RWPE1 (cell line): ENCODE results near the gene PABPC1L.
A peak's percentile ranks its signal among the peaks of the same experiment; 100 is the strongest.

Experiments used
- CTCF ChIA-PET: fragments of 350-600 bp; sonication (Branson Sonifier 250); formaldehyde crosslinking; extraction: SDS; loops from one replicate; lab custom pipeline; 2021; lab: Yijun Ruan, JAX
- POLR2A ChIA-PET: fragments of 400-600 bp; formaldehyde crosslinking; extraction: SDS; loops from one replicate; lab custom pipeline; 2020; ENCODE audit warnings: antibody characterized with exemption; ENCODE audit not compliant: low non-redundant PET; lab: Yijun Ruan, JAX
- DNase-seq: peaks from one replicate; pipeline ENCODE4 v3.0.0; 2012; ENCODE audit warnings: low spot score
- H3K27ac ChIP-seq: fragments of 450-650 bp; 2 replicates; pipeline ENCODE4 v1.5.1; 2017
- CTCF ChIP-seq: fragments of 450-650 bp; conservative IDR thresholded peaks from 2 replicates; pipeline ENCODE4 v1.5.1; 2017; ENCODE audit warnings: low read depth, mild to moderate bottlenecking

The PABPC1L gene

GRCh38 chr20:44965651-44966029 lies 55.8 kb downstream of the PABPC1L start:
- TF ChIP-seq CTCF, result no peak
- CTCF ChIA-PET, result interaction anchor here (1.0 kb wide), 1 partner anchor 256 kb away, joined by 3 read pairs; the partner anchor contains the start of gene SEMG2
- no peak for DNase-seq
- POLR2A ChIA-PET, result no interaction called here
- peak overlapping the region; percentile 79 for H3K27ac ChIP-seq

- H3K27ac ChIP-seq, result peak within 1 kb of the TSS; percentile 79
- TF ChIP-seq CTCF, result peak; percentile 80
- ChIA-PET CTCF (interaction anchor here (0.5 to 1.0 kb wide), 4 partner anchors 11 to 446 kb away, joined by 3 to 5 read pairs (median 4); partner anchors contain the start of gene SEMG2), POLR2A (interaction anchor here (1.0 kb wide), 1 partner anchor 12 kb away, joined by 3 read pairs; no protein-coding TSS in a partner anchor)
- DNase-seq, result peak; percentile 95
Measured at GRCh38 chr20:44966030-44966961, 56.4 kb downstream of the PABPC1L start, which contains the start of gene STK4. Gene STK4, plus strand, starts transcription at chr20:44966512. Its CDS starts 57 bp downstream, at chr20:44966569.

GRCh38 chr20:44967207-44967807 lies 57.4 kb downstream of the PABPC1L start:
- H3K27ac ChIP-seq, result peak overlapping the region; percentile 79
- POLR2A ChIA-PET, result interaction anchor here (0.6 to 1.0 kb wide), 2 partner anchors 11 to 26 kb away, joined by 3 read pairs; no protein-coding TSS in a partner anchor
- no peak for TF ChIP-seq CTCF
- DNase-seq, result peak; percentile 30
- CTCF ChIA-PET, result interaction anchor here (0.6 to 0.7 kb wide), 4 partner anchors 10 to 201 kb away, joined by 3 read pairs; no protein-coding TSS in a partner anchor

GRCh38 chr20:44969300-44969894 lies 59.5 kb downstream of the PABPC1L start:
- no peak for DNase-seq
- ChIA-PET CTCF (interaction anchor here (0.5 kb wide), 1 partner anchor 324 kb away, joined by 4 read pairs; no protein-coding TSS in a partner anchor), POLR2A (no interaction called here)
- no peak overlapping the region for H3K27ac ChIP-seq
- no peak for TF ChIP-seq CTCF

GRCh38 chr20:44970243-44970757 lies 60.4 kb downstream of the PABPC1L start:
- no peak for TF ChIP-seq CTCF
- ChIA-PET POLR2A (no interaction called here), CTCF (interaction anchor here (0.6 to 1.0 kb wide), 3 partner anchors 9 to 325 kb away, joined by 3 to 4 read pairs (median 3); no protein-coding TSS in a partner anchor)
- no peak overlapping the region for H3K27ac ChIP-seq
- DNase-seq, result no peak
